Measurements from ENCODE around the gene URAD. TPM values are rescaled to one million over a fixed set of nuclear protein-coding genes. Genes with fewer than 3 reads are reported as not detected.

The URAD gene
- total RNA-seq, 1 donor from 2014 or later = not detected

DNA sequence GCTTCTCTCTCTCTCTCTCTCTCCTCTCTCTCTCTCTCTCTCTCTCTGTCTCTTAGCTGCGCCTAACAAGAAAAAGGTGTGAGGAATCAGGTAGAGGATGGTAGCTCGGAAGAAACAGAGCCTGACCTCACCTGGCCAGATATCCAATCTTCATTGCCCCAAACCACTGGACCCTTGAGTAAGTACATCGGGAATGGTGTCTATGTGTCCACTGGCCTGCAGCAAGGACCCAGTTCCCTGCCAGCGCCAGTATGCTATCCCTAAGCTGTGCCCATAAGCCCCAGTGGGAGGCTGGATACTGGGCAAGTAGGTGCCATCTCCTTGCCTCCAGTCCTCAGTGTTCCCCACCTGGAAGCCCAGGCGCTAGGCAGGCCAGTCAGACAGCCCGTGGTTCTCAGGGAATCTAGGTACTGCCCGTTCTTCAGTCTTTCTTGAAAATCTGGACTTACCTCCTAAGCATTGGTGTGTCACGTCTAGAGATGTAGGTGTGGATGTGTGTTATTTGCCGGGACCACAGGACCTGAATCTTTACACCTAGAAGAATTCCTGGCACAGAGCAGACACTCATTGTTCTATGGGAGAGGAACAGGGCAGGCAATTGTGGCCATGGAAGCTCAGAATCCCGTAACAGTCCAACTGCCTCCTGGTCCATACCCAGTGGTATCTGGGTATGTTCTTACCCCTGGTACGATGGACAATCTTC, 7.3 kb downstream of the URAD start:
- peaks cover 62% of the 10 kb centered on the region for H3K27me3 Mint-ChIP-seq
- intact Hi-C loops (cut with micrococcal nuclease) = loop anchor here (5.0 to 10.0 kb wide), 2 partner anchors 449 to 814 kb away; no protein-coding TSS in a partner anchor
- peak overlapping the region; percentile 71 for H3K4me3 Mint-ChIP-seq
- no peak overlapping the region for H3K27ac Mint-ChIP-seq
- no peaks in the 10 kb centered on the region for H3K36me3 Mint-ChIP-seq (ENCODE audit: low read depth)
- TF ChIP-seq, protein P1, sequence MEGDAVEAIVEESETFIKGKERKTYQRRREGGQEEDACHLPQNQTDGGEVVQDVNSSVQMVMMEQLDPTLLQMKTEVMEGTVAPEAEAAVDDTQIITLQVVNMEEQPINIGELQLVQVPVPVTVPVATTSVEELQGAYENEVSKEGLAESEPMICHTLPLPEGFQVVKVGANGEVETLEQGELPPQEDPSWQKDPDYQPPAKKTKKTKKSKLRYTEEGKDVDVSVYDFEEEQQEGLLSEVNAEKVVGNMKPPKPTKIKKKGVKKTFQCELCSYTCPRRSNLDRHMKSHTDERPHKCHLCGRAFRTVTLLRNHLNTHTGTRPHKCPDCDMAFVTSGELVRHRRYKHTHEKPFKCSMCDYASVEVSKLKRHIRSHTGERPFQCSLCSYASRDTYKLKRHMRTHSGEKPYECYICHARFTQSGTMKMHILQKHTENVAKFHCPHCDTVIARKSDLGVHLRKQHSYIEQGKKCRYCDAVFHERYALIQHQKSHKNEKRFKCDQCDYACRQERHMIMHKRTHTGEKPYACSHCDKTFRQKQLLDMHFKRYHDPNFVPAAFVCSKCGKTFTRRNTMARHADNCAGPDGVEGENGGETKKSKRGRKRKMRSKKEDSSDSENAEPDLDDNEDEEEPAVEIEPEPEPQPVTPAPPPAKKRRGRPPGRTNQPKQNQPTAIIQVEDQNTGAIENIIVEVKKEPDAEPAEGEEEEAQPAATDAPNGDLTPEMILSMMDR (IDR thresholded peaks at IDR 0.05) = no peak
- no peaks in the 10 kb centered on the region for H3K9me3 Mint-ChIP-seq
- no peak for ATAC-seq (ENCODE audit: low read depth)
- CTCF ChIA-PET = interaction anchor here (1.1 to 10.8 kb wide), 3 partner anchors 153 to 996 kb away, joined by 4 to 230 read pairs (median 6); no protein-coding TSS in a partner anchor
- peaks cover 26% of the 10 kb centered on the region for H3K4me1 Mint-ChIP-seq
- POLR2A ChIA-PET = no interaction called here
- DNase-seq = no peak

DNA sequence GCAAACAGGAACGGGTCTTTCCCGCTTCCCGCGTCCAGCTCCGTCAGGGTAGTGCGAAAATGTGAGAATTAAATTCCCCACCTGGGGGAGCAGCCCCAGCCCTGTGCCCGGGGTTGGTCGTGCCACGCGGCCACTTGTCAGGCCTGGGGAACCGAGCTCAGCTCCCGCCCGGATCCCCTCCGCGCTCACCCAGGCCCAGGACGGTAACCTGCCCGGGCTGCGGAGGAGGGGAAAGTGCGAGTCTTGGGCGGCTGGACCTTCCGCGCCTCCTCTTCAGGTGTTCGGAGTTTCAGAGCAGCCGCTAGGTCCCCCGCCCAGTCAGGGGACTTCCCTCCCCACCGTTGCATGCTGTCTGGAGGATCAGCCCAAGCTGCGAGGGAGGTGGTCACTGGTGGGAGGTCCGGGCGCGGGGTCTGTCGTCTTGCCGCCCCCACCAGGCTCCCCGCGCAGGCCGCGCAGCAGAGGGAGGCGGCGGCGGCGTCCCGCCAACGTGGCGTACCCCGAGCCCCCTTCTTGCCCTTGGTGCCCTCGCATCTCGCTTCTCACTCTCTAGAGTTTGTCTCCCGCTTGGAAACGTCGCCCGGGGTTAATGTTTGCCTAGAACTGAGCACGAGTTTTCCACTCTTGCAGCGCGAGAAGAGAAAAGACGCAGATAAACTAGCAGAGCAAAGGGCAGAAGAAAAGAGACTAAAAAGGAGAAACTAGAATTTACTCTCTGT, 8.1 kb downstream of the URAD start:
- H3K27me3 Mint-ChIP-seq = peaks cover 69% of the 10 kb centered on the region
- TF ChIP-seq, protein P1 (IDR thresholded peaks at IDR 0.05) = no peak
- intact Hi-C loops (cut with micrococcal nuclease) = loop anchor here (5.0 to 10.0 kb wide), 2 partner anchors 448 to 814 kb away; no protein-coding TSS in a partner anchor
- ChIA-PET POLR2A (interaction anchor here (1.0 kb wide), 1 partner anchor 529 kb away, joined by 3 read pairs; no protein-coding TSS in a partner anchor), CTCF (interaction anchor here (1.1 to 10.8 kb wide), 3 partner anchors 152 to 995 kb away, joined by 4 to 230 read pairs (median 6); no protein-coding TSS in a partner anchor)
- H3K27ac Mint-ChIP-seq = peak overlapping the region; percentile 46
- no peak for DNase-seq
- peaks cover 33% of the 10 kb centered on the region for H3K4me1 Mint-ChIP-seq
- peak overlapping the region; percentile 74 for H3K4me3 Mint-ChIP-seq
- no peaks in the 10 kb centered on the region for H3K36me3 Mint-ChIP-seq (ENCODE audit: low read depth)
- peak; percentile 20 for ATAC-seq (ENCODE audit: low read depth)
- H3K9me3 Mint-ChIP-seq = no peaks in the 10 kb centered on the region

DNA sequence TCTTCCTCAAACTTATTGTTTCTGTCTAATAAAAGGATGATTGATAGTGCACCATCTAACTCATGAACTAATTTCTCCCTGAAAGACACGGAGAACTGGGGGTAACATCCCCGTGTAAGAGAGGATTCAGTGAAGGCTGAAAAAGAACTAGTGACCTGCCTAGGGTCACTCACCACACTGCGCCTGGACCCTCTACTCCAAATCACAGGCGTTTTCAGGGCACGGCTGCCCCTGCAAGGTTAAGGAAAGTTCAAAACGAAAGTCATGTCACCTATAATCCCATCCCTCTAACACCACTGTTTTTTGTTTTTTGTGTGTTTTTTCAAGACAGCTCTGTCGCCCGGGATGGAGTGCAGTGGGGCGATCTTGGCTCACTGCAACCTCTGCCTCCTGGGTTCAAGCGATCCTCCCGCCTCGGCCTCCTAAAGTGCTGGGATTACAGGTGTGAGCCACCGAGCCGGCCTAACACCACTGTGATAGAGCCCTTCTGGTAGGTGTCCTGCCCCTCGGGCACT, 8.7 kb downstream of the URAD start:
- CTCF ChIA-PET = interaction anchor here (1.9 to 10.8 kb wide), 2 partner anchors 151 to 994 kb away, joined by 4 to 230 read pairs; no protein-coding TSS in a partner anchor
- DNase-seq (no peak), ATAC-seq (ENCODE audit: low read depth) (no peak)
- H3K36me3 Mint-ChIP-seq (ENCODE audit: low read depth) = no peaks in the 10 kb centered on the region
- TF ChIP-seq, protein P1 (IDR thresholded peaks at IDR 0.05) = no peak
- POLR2A ChIA-PET = interaction anchor here (1.0 kb wide), 1 partner anchor 529 kb away, joined by 3 read pairs; no protein-coding TSS in a partner anchor
- H3K27ac Mint-ChIP-seq = peak overlapping the region; percentile 46
- intact Hi-C loops (cut with micrococcal nuclease) = loop anchor here (1.0 to 10.0 kb wide), 5 partner anchors 12 to 815 kb away; partner anchors contain the start of gene GSX1
- peak overlapping the region; percentile 74 for H3K4me3 Mint-ChIP-seq
- peaks cover 36% of the 10 kb centered on the region for H3K4me1 Mint-ChIP-seq
- H3K27me3 Mint-ChIP-seq = peaks cover 75% of the 10 kb centered on the region
- H3K9me3 Mint-ChIP-seq = no peaks in the 10 kb centered on the region

DNA sequence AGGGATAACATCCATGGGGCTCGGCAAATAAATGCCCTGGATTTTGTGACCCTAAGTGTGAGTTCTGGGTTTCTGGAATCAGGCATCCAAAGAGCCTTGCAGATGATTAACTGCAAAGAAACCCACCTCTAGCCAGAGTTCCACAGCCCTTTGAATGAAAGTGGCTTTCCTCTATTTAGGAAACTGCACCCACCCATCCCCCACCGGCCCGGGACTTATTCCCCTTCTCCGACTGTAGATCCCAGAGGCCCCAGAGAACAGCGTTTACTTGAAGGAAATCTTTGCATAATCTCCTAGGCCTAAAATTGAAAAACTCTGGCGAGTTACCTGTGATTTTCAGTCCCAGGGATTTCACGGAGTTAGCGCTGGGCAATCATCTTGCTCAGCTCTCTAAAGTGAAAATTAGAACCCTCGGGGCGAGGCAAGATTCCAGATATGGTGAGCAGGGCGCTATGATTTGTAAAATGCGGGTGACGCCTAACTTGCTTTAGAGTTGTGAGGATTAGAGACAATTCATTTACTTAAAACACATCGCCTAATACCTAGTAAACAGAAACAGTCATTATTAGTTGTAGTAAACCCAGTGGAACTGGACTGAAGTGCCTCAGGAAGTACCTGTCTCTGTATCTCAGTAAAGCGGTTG, 9.4 kb downstream of the URAD start:
- H3K27ac Mint-ChIP-seq = no peak overlapping the region
- intact Hi-C loops (cut with micrococcal nuclease) = loop anchor here (1.0 to 5.0 kb wide), 3 partner anchors 11 to 187 kb away; partner anchors contain the start of gene GSX1

More for the DNA sequence above, 9.4 kb downstream of the URAD start:
- ATAC-seq (ENCODE audit: low read depth) (no peak), DNase-seq (no peak)
- CTCF ChIA-PET = interaction anchor here (10.8 kb wide), 1 partner anchor 151 kb away, joined by 230 read pairs; no protein-coding TSS in a partner anchor
- H3K9me3 Mint-ChIP-seq = no peaks in the 10 kb centered on the region
- H3K4me3 Mint-ChIP-seq = peak overlapping the region; percentile 74
- TF ChIP-seq, protein P1 (IDR thresholded peaks at IDR 0.05) = no peak
- POLR2A ChIA-PET = interaction anchor here (0.5 kb wide), 1 partner anchor 178 kb away, joined by 3 read pairs; no protein-coding TSS in a partner anchor
- peaks cover 80% of the 10 kb centered on the region for H3K27me3 Mint-ChIP-seq
- peaks cover 36% of the 10 kb centered on the region for H3K4me1 Mint-ChIP-seq
- no peaks in the 10 kb centered on the region for H3K36me3 Mint-ChIP-seq (ENCODE audit: low read depth)

Data from activated B cell treated with CpG ODN at 0.5 μM for 24 hours (primary cell).